Measurements from ENCODE around the gene SLC25A25. TPM values are rescaled to one million over a fixed set of nuclear protein-coding genes. Genes with fewer than 3 reads are reported as not detected.

Gene SLC25A25
- total and polyA plus RNA-seq, 2 of the 8 experiments (the other 6 are each of a cell fraction or from before 2014, with no cell fraction given), result 6.5 to 18.5 TPM

GRCh38 chr9:128020692-128021091 is 47.3 kb upstream of the SLC25A25 start:
- Histone ChIP-seq H3K4ac (replicated peaks; ENCODE audit: insufficient read length, low read depth, low read length) (no peak overlapping the region), H2AFZ (ENCODE audit: low read length) (no peak overlapping the region), H3K79me2 (ENCODE audit: control insufficient read depth in 1 of 2, insufficient read depth in 2 of 2, low read length in 2 of 2) (no peaks in the 10 kb centered on the region), H4K20me1 (replicated peaks in 1 of 2; ENCODE audit: control insufficient read depth in 1 of 2, insufficient read depth in 2 of 2, low read length in 2 of 2) (no peaks in the 10 kb centered on the region), H3K4me3 (ENCODE audit: extremely low read depth in 1 of 4, insufficient read depth in 2 of 4, low read depth in 3 of 4, low read length in 4 of 4) (no peak overlapping the region), H3K14ac (ENCODE audit: insufficient read length) (no peak overlapping the region), H3K4me1 (replicated peaks in 1 of 4; ENCODE audit: control insufficient read depth in 3 of 4, insufficient read depth in 4 of 4, low read length in 3 of 4) (no peaks in the 10 kb centered on the region), H3K18ac (ENCODE audit: extremely low read depth, low read length) (no peak overlapping the region), H3K56ac (replicated peaks; ENCODE audit: insufficient read length, low read depth, low read length) (no peak overlapping the region), H4K91ac (replicated peaks; ENCODE audit: insufficient read length, low read length) (no peak overlapping the region), H4K8ac (ENCODE audit: extremely low read depth, insufficient read depth, low read length) (no peak overlapping the region), H3K79me1 (ENCODE audit: low read depth, low read length) (no peaks in the 10 kb centered on the region), H3K9ac (replicated peaks in 1 of 4; ENCODE audit: extremely low read depth in 1 of 4, low read depth in 3 of 4, low read length in 3 of 4) (no peak overlapping the region), H2BK20ac (ENCODE audit: low read length) (no peak overlapping the region), H2BK12ac (ENCODE audit: low read depth, low read length) (no peak overlapping the region), H3K23me2 (ENCODE audit: low read depth, low read length) (no peaks in the 10 kb centered on the region), H2BK120ac (replicated peaks; ENCODE audit: low read depth, low read length) (no peak overlapping the region), H3K36me3 (ENCODE audit: control insufficient read depth in 2 of 4, insufficient read depth in 4 of 4, low read length in 3 of 4) (no peaks in the 10 kb centered on the region), H2BK15ac (ENCODE audit: low read length) (no peak overlapping the region), H2BK5ac (ENCODE audit: low read depth, low read length) (no peak overlapping the region), H3K4me2 (ENCODE audit: insufficient read depth in 1 of 2, low read depth in 2 of 2, low read length in 2 of 2) (no peak overlapping the region), H3K9me3 (ENCODE audit: insufficient read depth in 2 of 2, low read depth in 1 of 2, low read length in 1 of 2) (no peaks in the 10 kb centered on the region), H3K27me3 (replicated peaks in 1 of 4; ENCODE audit: control insufficient read depth in 3 of 4, extremely low read depth in 1 of 4, insufficient read depth in 3 of 4, low read length in 3 of 4) (no peaks in the 10 kb centered on the region), H3K23ac (ENCODE audit: insufficient read length) (no peak overlapping the region), H2AK5ac (ENCODE audit: low read depth, low read length) (no peak overlapping the region), H3K27ac (ENCODE audit: low read depth, low read length) (no peak overlapping the region), H4K5ac (ENCODE audit: insufficient read length, low read depth, low read length) (no peak overlapping the region)
- no peak for FAIRE-seq
- WGBS, 2 experiments (ENCODE audit: extremely low coverage in 1 of 2, insufficient coverage in 1 of 2, insufficient read length in 1 of 2, insufficient replicate concordance in 2 of 2, low coverage in 1 of 2, low lambda C conversion rate in 2 of 2, missing lambda C conversion rate in 1 of 2), result 79% methylated on average over 2 of the region's 4 CpGs; no CpG with 5 or more reads in 1 of the 2 experiments
- ChIA-PET POLR2A (ENCODE audit: partially characterized antibody) (no interaction called here), CTCF (ENCODE audit: partially characterized antibody) (interaction anchor here (0.6 to 38.5 kb wide), 14 partner anchors 11 to 72 kb away, joined by 3 to 825 read pairs (median 4); partner anchors contain the start of gene DPM2)
- TF ChIP-seq CTCF (IDR thresholded peaks at IDR 0.05; ENCODE audit: control extremely low read depth in 1 of 3, insufficient read depth in 1 of 3, low read depth in 1 of 3, low read length in 3 of 3) (peak; percentile 32 to 67 (median 62)), E2F6 (IDR thresholded peaks at IDR 0.05) (no peak), SP4 (IDR thresholded peaks at IDR 0.05; ENCODE audit: low read length) (no peak), KDM1A (IDR thresholded peaks at IDR 0.05; ENCODE audit: borderline replicate concordance, low read length) (peak; percentile 94), SIN3A (conservative IDR thresholded peaks at IDR 0.05 in 1 of 2, IDR thresholded peaks at IDR 0.05 in 1 of 2; ENCODE audit: low read depth in 1 of 2, low read length in 2 of 2) (no peak), RAD21 (IDR thresholded peaks at IDR 0.05 in 1 of 2, conservative IDR thresholded peaks at IDR 0.05 in 1 of 2; ENCODE audit: low read depth in 2 of 2, low read length in 2 of 2) (peak; percentile 29 to 50), SAP30 (IDR thresholded peaks at IDR 0.05; ENCODE audit: insufficient read depth, insufficient replicate concordance, low read length) (no peak), EP300 (IDR thresholded peaks at IDR 0.05; ENCODE audit: borderline replicate concordance in 1 of 2, low read depth in 2 of 2, low read length in 2 of 2) (no peak)
- DNase-seq (ENCODE audit: low read depth in 1 of 2, low spot score in 2 of 2), result peak in 1 of 2 experiments; percentile 61
